Amniotic epithelial cell (primary cell): ENCODE results near the gene PHYH.
"Not testable (repeated sequence)": the region's sequence is repeated elsewhere in the genome, so short reads cannot be mapped to it uniquely, and the experiment has no call there.

Experiments
- DNase-seq: peaks from one replicate; pipeline ENCODE4 v3.0.0-alpha.2; 2010; ENCODE audit warnings: low read depth

The PHYH gene

GRCh38 chr10:13299437-13300287, at the start of gene PHYH:
PHYH (minus strand) TSS chr10:13300064; CDS start chr10:13300042, 22 bp downstream.
- DNase-seq = peak; percentile 79

- DNase-seq = peak; percentile 51
Measured at GRCh38 chr10:13348216-13349017, 48.6 kb upstream of the PHYH start, which contains the start of gene SEPHS1. SEPHS1 (minus strand) TSS chr10:13348293; CDS start chr10:13344950, 3,343 bp downstream.

GRCh38 chr10:13347500-13348156, 47.8 kb upstream of the PHYH start:
- peak; percentile 71 for DNase-seq

- no peak for DNase-seq
Measured at GRCh38 chr10:13347043-13347499, 47.2 kb upstream of the PHYH start.

- peak; percentile 62 for DNase-seq
Measured at GRCh38 chr10:13346283-13347042, 46.6 kb upstream of the PHYH start.

- DNase-seq = no peak
Measured at GRCh38 chr10:13340626-13341376, 40.9 kb upstream of the PHYH start.

GRCh38 chr10:13340068-13340467, 40.2 kb upstream of the PHYH start:
- DNase-seq = no peak

- no peak for DNase-seq
Measured at GRCh38 chr10:13338390-13339110, 38.7 kb upstream of the PHYH start.

GRCh38 chr10:13337827-13338196, 37.9 kb upstream of the PHYH start:
- DNase-seq = no peak

- no peak for DNase-seq
Measured at GRCh38 chr10:13337128-13337826, 37.4 kb upstream of the PHYH start.

- no peak for DNase-seq
Measured at GRCh38 chr10:13335881-13336280, 36.0 kb upstream of the PHYH start.

- no peak for DNase-seq
Measured at GRCh38 chr10:13334556-13334955, 34.7 kb upstream of the PHYH start.

- peak; percentile 34 for DNase-seq
Measured at GRCh38 chr10:13331646-13332045, 31.8 kb upstream of the PHYH start.

GRCh38 chr10:13330980-13331379, 31.1 kb upstream of the PHYH start:
- not testable (repeated sequence) for DNase-seq

- DNase-seq = no peak
Measured at GRCh38 chr10:13329565-13329964, 29.7 kb upstream of the PHYH start.

GRCh38 chr10:13328613-13329012, 28.7 kb upstream of the PHYH start:
- no peak for DNase-seq

GRCh38 chr10:13328126-13328525, 28.3 kb upstream of the PHYH start:
- no peak for DNase-seq

GRCh38 chr10:13327534-13327933, 27.7 kb upstream of the PHYH start:
- no peak for DNase-seq

GRCh38 chr10:13322615-13323148, 22.8 kb upstream of the PHYH start:
- DNase-seq = no peak
